Retinal pigment epithelial cell (primary cell): Measurements from ENCODE around the gene TCIRG1.

Experiments used
- DNase-seq: peaks from one replicate; pipeline ENCODE4 v3.0.0-alpha.2; 2010; ENCODE audit warnings: low read depth
- H3K4me3 ChIP-seq: 2 replicates; pipeline ENCODE4 v1.5.1; 2011; ENCODE audit warnings: mild to moderate bottlenecking, low read length, control low read depth, moderate library complexity
- TF ChIP-seq, protein P1 (sequence below): conservative IDR thresholded peaks from 2 replicates; pipeline ENCODE4 v1.5.1; 2011; ENCODE audit warnings: low read depth, low read length, control low read depth, inconsistent platforms

The TCIRG1 gene

DNA sequence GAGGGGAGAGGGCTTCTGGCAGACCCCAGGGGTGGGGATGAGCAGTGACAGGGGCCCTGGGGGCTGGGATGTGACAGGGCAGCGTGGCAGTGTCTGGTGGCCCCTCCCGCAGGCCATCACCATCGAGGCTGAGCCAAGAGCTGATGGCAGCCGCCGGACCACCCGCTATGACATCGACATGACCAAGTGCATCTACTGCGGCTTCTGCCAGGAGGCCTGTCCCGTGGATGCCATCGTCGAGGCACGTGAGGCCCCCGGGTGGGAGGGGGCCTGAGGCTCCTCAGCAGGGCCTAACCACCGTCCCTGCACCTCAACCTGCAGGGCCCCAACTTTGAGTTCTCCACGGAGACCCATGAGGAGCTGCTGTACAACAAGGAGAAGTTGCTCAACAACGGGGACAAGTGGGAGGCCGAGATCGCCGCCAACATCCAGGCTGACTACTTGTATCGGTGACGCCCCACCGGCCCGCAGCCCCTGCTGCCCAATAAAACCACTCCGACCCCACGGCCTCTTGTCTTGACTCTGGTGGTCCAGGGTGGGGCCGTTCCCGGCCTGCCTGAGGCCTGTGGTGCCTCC lies 2.6 kb upstream of the TCIRG1 start:
- TF ChIP-seq, protein P1, sequence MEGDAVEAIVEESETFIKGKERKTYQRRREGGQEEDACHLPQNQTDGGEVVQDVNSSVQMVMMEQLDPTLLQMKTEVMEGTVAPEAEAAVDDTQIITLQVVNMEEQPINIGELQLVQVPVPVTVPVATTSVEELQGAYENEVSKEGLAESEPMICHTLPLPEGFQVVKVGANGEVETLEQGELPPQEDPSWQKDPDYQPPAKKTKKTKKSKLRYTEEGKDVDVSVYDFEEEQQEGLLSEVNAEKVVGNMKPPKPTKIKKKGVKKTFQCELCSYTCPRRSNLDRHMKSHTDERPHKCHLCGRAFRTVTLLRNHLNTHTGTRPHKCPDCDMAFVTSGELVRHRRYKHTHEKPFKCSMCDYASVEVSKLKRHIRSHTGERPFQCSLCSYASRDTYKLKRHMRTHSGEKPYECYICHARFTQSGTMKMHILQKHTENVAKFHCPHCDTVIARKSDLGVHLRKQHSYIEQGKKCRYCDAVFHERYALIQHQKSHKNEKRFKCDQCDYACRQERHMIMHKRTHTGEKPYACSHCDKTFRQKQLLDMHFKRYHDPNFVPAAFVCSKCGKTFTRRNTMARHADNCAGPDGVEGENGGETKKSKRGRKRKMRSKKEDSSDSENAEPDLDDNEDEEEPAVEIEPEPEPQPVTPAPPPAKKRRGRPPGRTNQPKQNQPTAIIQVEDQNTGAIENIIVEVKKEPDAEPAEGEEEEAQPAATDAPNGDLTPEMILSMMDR = no peak
- no peak overlapping the region for H3K4me3 ChIP-seq
- no peak for DNase-seq

DNA sequence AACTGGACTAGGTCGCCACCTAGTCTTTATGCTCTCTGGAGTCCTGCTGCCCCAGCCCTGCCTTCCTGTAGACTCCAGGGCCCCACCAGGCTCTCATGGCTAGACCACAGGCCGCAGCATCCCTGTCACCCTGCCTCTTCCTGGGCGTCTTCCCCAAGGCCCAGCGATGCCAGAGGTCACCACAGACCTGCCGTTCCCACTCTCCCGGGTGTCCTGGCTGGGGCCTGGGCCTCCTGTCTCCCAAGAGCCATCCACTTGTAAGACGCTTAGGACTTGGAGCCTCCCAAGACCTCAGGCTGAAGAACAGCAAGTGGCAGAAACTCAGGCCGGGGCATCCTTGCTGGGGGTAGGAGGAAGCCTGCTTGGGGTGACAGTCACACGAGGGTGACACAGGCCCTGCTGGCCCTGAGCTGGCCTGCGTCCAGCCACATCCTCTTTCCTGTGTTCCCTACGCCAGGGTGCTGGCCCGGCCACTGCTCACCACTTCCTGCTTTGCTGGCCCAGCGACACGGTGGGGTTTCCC lies 2.0 kb upstream of the TCIRG1 start:
- TF ChIP-seq, protein P1 = no peak
- DNase-seq = no peak
- no peak overlapping the region for H3K4me3 ChIP-seq

DNA sequence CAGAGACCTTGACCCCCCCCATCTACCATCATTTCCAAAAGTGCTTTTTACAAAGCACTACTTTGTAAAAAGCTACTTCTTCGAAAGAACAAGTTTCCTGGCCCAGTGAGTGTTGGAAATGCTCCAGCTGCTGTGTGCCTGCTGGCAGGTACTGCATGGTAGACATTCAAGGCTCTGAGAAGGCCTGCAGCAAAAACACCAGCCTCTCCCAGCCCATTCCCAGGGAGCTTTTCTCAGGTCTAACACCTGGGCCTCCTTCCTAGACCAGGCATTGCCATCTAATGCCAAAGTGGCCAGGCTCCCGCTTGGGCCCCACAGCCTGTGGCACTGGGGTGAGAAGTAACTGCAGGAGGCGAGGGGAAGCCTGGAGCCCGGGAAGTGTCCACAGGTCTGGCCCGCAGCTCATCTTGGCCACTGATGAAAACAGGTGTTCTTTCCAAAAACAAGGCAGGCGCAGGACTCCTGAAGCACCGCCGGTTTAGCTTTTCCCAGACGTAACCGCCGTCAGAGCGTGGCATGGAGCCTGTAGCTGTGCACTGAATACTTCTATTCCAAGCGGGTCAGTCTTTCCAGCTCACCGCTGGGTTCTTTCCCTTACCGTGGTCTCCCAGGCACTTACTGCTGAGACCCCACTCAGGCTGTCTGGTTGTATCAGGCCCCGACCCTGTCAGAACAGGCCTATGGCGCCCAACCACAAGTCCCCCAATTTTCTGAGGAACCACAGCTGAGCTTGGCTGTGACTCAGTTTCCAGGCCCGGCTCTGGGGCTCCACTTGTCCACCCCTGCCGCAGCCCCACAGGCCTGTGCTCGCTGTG lies 1.2 kb upstream of the TCIRG1 start:
- TF ChIP-seq, protein P1 = no peak
- H3K4me3 ChIP-seq = no peak overlapping the region
- DNase-seq = no peak

DNA sequence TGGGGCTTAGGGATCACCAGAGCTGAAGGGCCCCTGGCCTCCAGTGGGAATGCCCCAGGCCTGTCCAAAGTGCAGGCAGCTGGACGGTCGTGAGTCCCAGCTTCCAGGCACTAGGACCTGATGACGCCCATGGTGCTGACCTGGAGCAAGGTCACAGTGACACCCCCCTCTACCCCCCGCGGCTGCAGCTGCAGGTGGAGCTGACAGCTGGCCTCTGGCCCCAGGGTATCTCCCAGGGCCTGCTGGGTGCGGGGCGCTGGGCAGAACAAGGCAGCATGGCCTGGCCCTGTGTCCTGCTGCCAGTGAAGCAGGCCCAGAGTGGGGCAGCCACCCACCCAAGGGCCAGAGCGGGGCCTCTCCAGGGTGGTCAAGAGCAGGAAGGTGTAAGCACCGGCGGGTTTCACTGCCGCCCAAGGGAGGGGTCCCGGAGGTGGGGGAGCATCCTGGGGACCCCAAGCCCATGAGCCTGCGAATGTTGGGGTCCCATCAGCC lies 553 bp upstream of the TCIRG1 start:
- TF ChIP-seq, protein P1 = no peak
- peak overlapping the region; percentile 55 for H3K4me3 ChIP-seq
- no peak for DNase-seq

DNA sequence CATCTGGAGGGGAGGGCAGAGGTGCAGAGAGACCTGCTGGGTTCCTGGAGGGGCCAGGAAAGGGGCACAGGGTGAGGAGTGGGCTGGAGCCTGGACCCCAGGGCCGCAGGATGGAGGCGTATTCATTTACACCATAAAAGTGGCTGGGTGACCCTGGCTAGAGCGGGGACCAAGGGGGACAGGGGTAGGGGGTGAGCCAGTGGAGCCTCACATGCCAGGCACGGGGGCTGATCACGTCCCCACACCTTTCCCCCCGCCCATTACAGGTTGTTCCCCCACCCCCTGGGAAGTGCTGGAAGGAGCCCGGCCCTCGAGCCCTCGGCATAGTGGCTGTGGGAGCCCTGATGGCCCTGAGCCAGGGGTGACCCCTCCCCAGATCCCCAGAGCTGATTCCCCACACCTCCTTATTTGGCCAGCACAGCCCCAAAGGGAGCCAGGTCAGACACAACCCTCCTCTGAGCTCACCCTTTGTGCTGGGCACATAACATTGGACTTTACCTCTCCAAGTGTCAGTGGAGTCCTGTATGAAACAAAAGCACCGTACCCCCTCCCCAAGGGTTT lies 781 bp downstream of the TCIRG1 start:
- DNase-seq = no peak
- H3K4me3 ChIP-seq = peak overlapping the region; percentile 55
- TF ChIP-seq, protein P1 = no peak

DNA sequence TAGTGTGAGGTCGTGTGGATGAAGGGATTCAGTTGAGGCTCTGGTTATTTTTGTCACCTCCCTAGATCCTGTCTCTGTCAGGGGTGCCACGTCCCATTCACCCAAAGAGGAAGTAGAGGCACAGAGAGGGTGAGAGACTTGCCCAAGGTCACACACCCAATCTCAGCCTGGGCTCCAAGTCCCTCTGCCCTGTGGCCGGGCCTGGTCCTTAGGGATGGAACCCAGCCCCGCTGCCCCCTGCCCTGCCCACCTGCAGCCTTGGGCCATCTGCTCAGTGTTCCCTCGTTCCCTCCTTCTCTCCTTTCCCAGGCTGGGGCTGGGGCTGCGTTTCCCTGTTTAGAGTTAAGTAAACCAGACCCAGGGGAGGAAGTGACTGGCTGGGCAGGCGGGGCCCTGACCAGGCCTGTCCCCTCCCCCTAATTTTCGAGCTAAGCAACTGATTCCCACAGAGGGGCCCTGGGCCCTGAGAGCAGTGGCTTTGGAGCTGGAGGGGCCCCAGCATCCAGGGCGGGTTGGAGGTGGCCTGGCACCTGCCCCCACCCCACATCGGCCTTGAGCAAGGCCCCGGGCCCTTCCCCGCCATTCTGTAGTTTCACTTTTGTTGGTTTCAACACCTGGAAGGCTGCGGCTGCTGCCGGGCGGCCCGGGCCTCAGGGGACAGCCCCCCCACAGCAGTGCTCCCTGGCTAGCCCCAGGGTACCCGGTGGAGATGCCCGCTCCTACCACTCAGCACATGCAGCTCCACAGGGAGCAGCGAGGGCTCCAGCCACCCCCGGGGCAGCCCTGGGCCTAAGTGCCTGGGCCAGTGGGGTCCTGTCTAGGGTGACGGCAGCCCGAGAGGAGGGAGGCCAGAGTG lies 1.5 kb downstream of the TCIRG1 start:
- peak overlapping the region; percentile 55 for H3K4me3 ChIP-seq
- no peak for DNase-seq
- TF ChIP-seq, protein P1 = no peak
